IMR-90 (cell line): ENCODE data around the gene GPC6. TPM values are rescaled to one million over a fixed set of nuclear protein-coding genes. Genes with fewer than 3 reads are reported as not detected.

ENCODE experiments used
- ATAC-seq: fragments of 200-7000 bp; cut with Tn5 transposase; 2 replicates; pipeline ENCODE4 v1.9.1; 2020; ENCODE audit warnings: low read depth, mild to moderate bottlenecking, moderate library complexity
- BruUV-seq: library from RNA; stranded (reverse); fragments of 400-500 nt; replicated peaks from 2 replicates; lab custom pipeline; 2021; lab: Mats Ljungman, UMichigan
- CTCF ChIA-PET: fragments of 300-600 bp; formaldehyde crosslinking; extraction: SDS; loops from one replicate; lab custom pipeline; 2021; ENCODE audit warnings: antibody characterized with exemption; lab: Yijun Ruan, JAX
- POLR2A ChIA-PET: fragments of 300-600 bp; sonication (Branson Sonifier 250); formaldehyde crosslinking; loops from one replicate; lab custom pipeline; 2022; ENCODE audit warnings: antibody characterized with exemption; ENCODE audit not compliant: unreplicated experiment; lab: Charles Lee
- DNase-seq: peaks from one replicate; pipeline ENCODE4 v3.0.0; 2013
- H2AFZ ChIP-seq: replicated peaks from 2 replicates; pipeline ENCODE3; 2013; ENCODE audit warnings: low read length, mild to moderate bottlenecking; ENCODE audit not compliant: poor library complexity
- H2AK5ac ChIP-seq: 2 replicates; pipeline ENCODE4 v1.6.1; 2013; ENCODE audit warnings: low read depth, low read length, inconsistent platforms
- H2AK9ac ChIP-seq: replicated peaks from 2 replicates; pipeline ENCODE3; 2013; ENCODE audit warnings: mild to moderate bottlenecking, low read depth, low read length, moderate library complexity; ENCODE audit not compliant: poor library complexity
- H2BK120ac ChIP-seq: 2 replicates; pipeline ENCODE4 v1.6.1; 2013; ENCODE audit warnings: low read depth, low read length, inconsistent platforms
- H2BK15ac ChIP-seq: 3 replicates; pipeline ENCODE4 v1.6.1; 2013; ENCODE audit warnings: low read depth, low read length, inconsistent platforms
- H2BK20ac ChIP-seq: 2 replicates; pipeline ENCODE4 v1.6.1; 2013; ENCODE audit warnings: low read depth, mild to moderate bottlenecking, inconsistent platforms, low read length, moderate library complexity
- H2BK5ac ChIP-seq: 2 replicates; pipeline ENCODE4 v1.6.1; 2013; ENCODE audit warnings: mild to moderate bottlenecking, low read depth, low read length, inconsistent platforms; ENCODE audit not compliant: poor library complexity, severe bottlenecking
- H3K14ac ChIP-seq: replicated peaks from 2 replicates; pipeline ENCODE4 v1.6.1; 2013; ENCODE audit warnings: low read depth, low read length, inconsistent platforms
- H3K18ac ChIP-seq: 2 replicates; pipeline ENCODE4 v1.6.1; 2013; ENCODE audit warnings: low read depth, low read length, control low read depth
- H3K23ac ChIP-seq: 2 replicates; pipeline ENCODE4 v1.6.1; 2013; ENCODE audit warnings: low read depth, low read length, inconsistent platforms
- H3K27ac ChIP-seq: 2 replicates; pipeline ENCODE4 v1.5.1; 2013; ENCODE audit warnings: mild to moderate bottlenecking, control low read depth, low read length; ENCODE audit not compliant: insufficient read depth
- H3K27me3 ChIP-seq: 2 replicates; pipeline ENCODE4 v1.6.1; 2013; ENCODE audit warnings: low read length; ENCODE audit not compliant: control insufficient read depth, insufficient read depth
- H3K36me3 ChIP-seq: 2 replicates; pipeline ENCODE4 v1.6.1; 2013; ENCODE audit warnings: low read length, mixed read lengths; ENCODE audit not compliant: control insufficient read depth, insufficient read depth
- H3K4ac ChIP-seq: 2 replicates; pipeline ENCODE4 v1.6.1; 2013; ENCODE audit warnings: low read depth, low read length, inconsistent platforms
- H3K4me1 ChIP-seq: 2 replicates; pipeline ENCODE4 v1.6.1; 2013; ENCODE audit warnings: low read length, mixed read lengths; ENCODE audit not compliant: control insufficient read depth, insufficient read depth
- H3K4me2 ChIP-seq: 2 replicates; pipeline ENCODE4 v1.6.1; 2013; ENCODE audit warnings: low read depth, mild to moderate bottlenecking, control low read depth, low read length, moderate library complexity
- H3K4me3 ChIP-seq: 2 replicates; pipeline ENCODE4 v1.5.1; 2013; ENCODE audit warnings: low read depth, mild to moderate bottlenecking, control low read depth, low read length, moderate library complexity; ENCODE audit not compliant: insufficient read depth
- H3K56ac ChIP-seq: 2 replicates; pipeline ENCODE4 v1.6.1; 2013; ENCODE audit warnings: low read length, inconsistent platforms; ENCODE audit not compliant: insufficient read depth; ENCODE audit errors: extremely low read depth
- H3K79me1 ChIP-seq, 2 experiments: 2 replicates each; pipeline ENCODE4 v1.6.1; 2013; ENCODE audit warnings: low read length in 2 of 2, inconsistent platforms in 1 of 2, low read depth in 1 of 2
- H3K9ac ChIP-seq: 2 replicates; pipeline ENCODE4 v1.6.1; 2013; ENCODE audit warnings: low read depth, low read length, control low read depth
- H3K9me1 ChIP-seq: 2 replicates; pipeline ENCODE4 v1.6.1; 2013; ENCODE audit warnings: low read length, inconsistent platforms; ENCODE audit not compliant: insufficient read depth
- H3K9me3 ChIP-seq: 2 replicates; pipeline ENCODE4 v1.6.1; 2013; ENCODE audit warnings: low read length; ENCODE audit not compliant: control insufficient read depth, insufficient read depth
- H4K20me1 ChIP-seq: 2 replicates; pipeline ENCODE4 v1.6.1; 2013; ENCODE audit warnings: low read length, inconsistent platforms; ENCODE audit not compliant: insufficient read depth
- H4K5ac ChIP-seq: 2 replicates; pipeline ENCODE4 v1.6.1; 2013; ENCODE audit warnings: mild to moderate bottlenecking, low read depth, low read length, control low read depth
- H4K8ac ChIP-seq, 2 experiments: 2 replicates each; pipeline ENCODE4 v1.6.1; 2013; ENCODE audit warnings: low read depth in 2 of 2, low read length in 2 of 2, control low read depth in 1 of 2, inconsistent platforms in 1 of 2
- H4K91ac ChIP-seq: 2 replicates; pipeline ENCODE4 v1.6.1; 2013; ENCODE audit warnings: low read depth, low read length, inconsistent platforms; ENCODE audit not compliant: insufficient read depth
- BHLHE40 ChIP-seq: fragments of 150-350 bp; IDR thresholded peaks from 2 replicates; pipeline ENCODE4 v1.6.1; 2016; ENCODE audit warnings: mild to moderate bottlenecking, low read depth, low read length
- CEBPB ChIP-seq: IDR thresholded peaks from 2 replicates; pipeline ENCODE4 v1.6.1; 2012; ENCODE audit warnings: low read depth, low read length, improper control_type of control experiment
- CHD1 ChIP-seq: IDR thresholded peaks from 2 replicates; pipeline ENCODE4 v1.6.1; 2012; ENCODE audit warnings: low read depth, low read length, improper control_type of control experiment
- MAFK ChIP-seq: IDR thresholded peaks from 2 replicates; pipeline ENCODE4 v1.6.1; 2012; ENCODE audit warnings: low read depth, low read length, improper control_type of control experiment
- MAZ ChIP-seq: IDR thresholded peaks from 2 replicates; pipeline ENCODE4 v1.6.1; 2012; ENCODE audit warnings: low read depth, mild to moderate bottlenecking, low read length, improper control_type of control experiment, moderate library complexity, borderline replicate concordance
- MXI1 ChIP-seq: IDR thresholded peaks from 2 replicates; pipeline ENCODE4 v1.6.1; 2012; ENCODE audit warnings: low read depth, mild to moderate bottlenecking, low read length, moderate library complexity, borderline replicate concordance
- NFE2L2 ChIP-seq: fragments of 150-350 bp; IDR thresholded peaks from 2 replicates; pipeline ENCODE4 v1.6.1; 2016; ENCODE audit warnings: low read depth, mild to moderate bottlenecking, low read length
- RAD21 ChIP-seq: IDR thresholded peaks from 2 replicates; pipeline ENCODE4 v1.6.1; 2012; ENCODE audit warnings: low read length, improper control_type of control experiment
- RFX5 ChIP-seq: IDR thresholded peaks from 2 replicates; pipeline ENCODE4 v1.8.0; 2012; ENCODE audit warnings: low read depth, mild to moderate bottlenecking, low read length, moderate library complexity
- SMC3 ChIP-seq: fragments of 150-350 bp; IDR thresholded peaks from 2 replicates; pipeline ENCODE4 v1.6.1; 2016; ENCODE audit warnings: low read depth, mild to moderate bottlenecking, antibody characterized with exemption, low read length, moderate library complexity
- WGBS, 2 experiments: methylation state at CpG; one replicate each; pipeline versions ENCODE4 v1.1.5 to v1.1.7; 2013; ENCODE audit warnings: missing lambda C conversion rate in 2 of 2; ENCODE audit not compliant: insufficient read length in 1 of 2; ENCODE audit errors: extremely low coverage in 2 of 2; 5-methylcytosine and 5-hydroxymethylcytosine counted together
- dilution Hi-C: fragments of 300-500 bp; cut with HindIII; formaldehyde crosslinking; loops from one replicate; pipeline ENCODE4 v1.14.3; 2018; ENCODE audit warnings: low sequenced_read_pairs; ENCODE audit not compliant: unreplicated experiment
- in situ Hi-C: fragments of 300-500 bp; cut with MboI; formaldehyde crosslinking; loops from 3 replicates; pipeline ENCODE4 v1.14.3; 2019; ENCODE audit warnings: low sequenced_read_pairs, inconsistent platforms, mixed read lengths
- intact Hi-C: fragments of 100-400 bp; cut with micrococcal nuclease; formaldehyde crosslinking; loops from 2 replicates; pipeline ENCODE4 v1.10.0; 2022
- polyA plus RNA-seq, 3 experiments: library from polyadenylated mRNA; depleted of rRNA; stranded (reverse); fragments of >200 nt; gene quantifications; 2 replicates each; pipeline ENCODE4 v1.2.3, GENCODE V29; 2012; ENCODE audit warnings: low replicate concordance in 1 of 3
- total RNA-seq: library from RNA; depleted of rRNA; stranded (reverse); fragments of >200 nt; gene quantifications from 2 replicates; pipeline ENCODE4 v1.2.3, GENCODE V29; 2012

GPC6 gene
- total and polyA plus RNA-seq, 2 of the 4 experiments (the other 2 are of a cell fraction) = 14.9 to 39.4 TPM

DNA sequence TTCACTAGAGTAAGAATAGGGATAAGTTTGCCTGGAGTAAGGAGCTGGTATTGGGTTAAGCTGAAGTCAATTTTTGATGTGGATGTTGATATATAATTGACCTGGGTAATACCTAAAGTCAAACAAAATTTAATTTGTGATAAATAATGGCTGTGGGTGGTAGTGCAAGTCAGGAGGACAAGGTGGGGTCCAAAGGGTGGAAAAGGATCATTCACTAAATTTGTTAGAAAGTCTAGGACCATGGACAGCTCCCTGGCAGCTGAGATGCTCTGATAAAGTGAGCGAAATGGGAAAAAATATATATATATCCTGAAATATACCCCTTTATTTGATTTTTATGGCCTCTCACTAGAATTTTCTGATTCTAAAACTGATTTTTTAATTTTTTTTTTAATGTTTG, 463.5 kb downstream of the GPC6 start:
- H3K36me3 ChIP-seq = no peaks in the 10 kb centered on the region
- 0 out of 2 replicates have a peak overlapping the region, but pooled peaks have one; percentile 5 for H3K56ac ChIP-seq
- no peak overlapping the region for H2BK15ac ChIP-seq
- ChIA-PET POLR2A (no interaction called here), CTCF (no interaction called here)
- DNase-seq (peak; percentile 46), ATAC-seq (peak; percentile 17; the same call in 1 of the 2 replicates)
- in situ Hi-C loops (no loop called here), dilution Hi-C loops (no loop called here), intact Hi-C loops (no loop called here)
- no peak overlapping the region for H2BK5ac ChIP-seq
- no peak overlapping the region for H3K23ac ChIP-seq
- H3K9me1 ChIP-seq = 0 out of 2 replicates have a peak, but pooled peaks cover under 1% of the 10 kb centered on the region
- no peaks in the 10 kb centered on the region for H3K79me1 ChIP-seq
- no peak overlapping the region for H2AK9ac ChIP-seq
- H3K4me3 ChIP-seq = no peak overlapping the region
- no peak overlapping the region for H3K4me2 ChIP-seq
- no peak overlapping the region for H4K8ac ChIP-seq
- no peak overlapping the region for H3K9ac ChIP-seq
- H3K27me3 ChIP-seq = no peaks in the 10 kb centered on the region
- no TSS peak for BruUV-seq
- H4K5ac ChIP-seq = no peak overlapping the region
- no peak overlapping the region for H2BK120ac ChIP-seq
- H2BK20ac ChIP-seq = no peak overlapping the region
- H2AK5ac ChIP-seq = no peak overlapping the region
- H3K4me1 ChIP-seq = no peaks in the 10 kb centered on the region
- no peak overlapping the region for H2AFZ ChIP-seq
- H3K14ac ChIP-seq = no peak overlapping the region
- H4K20me1 ChIP-seq = no peaks in the 10 kb centered on the region
- H3K27ac ChIP-seq = no peak overlapping the region
- no peak overlapping the region for H3K4ac ChIP-seq
- no peak overlapping the region; the same call in 1 of the 2 replicates for H4K91ac ChIP-seq
- no CpG with 5 or more reads among the region's 1 CpG for WGBS, 2 experiments
- H3K18ac ChIP-seq = no peak overlapping the region
- H3K9me3 ChIP-seq = no peaks in the 10 kb centered on the region
- no peak for TF ChIP-seq SMC3
- TF ChIP-seq MXI1 = no peak
- no peak for TF ChIP-seq RAD21
- no peak for TF ChIP-seq MAFK
- no peak for TF ChIP-seq BHLHE40
- TF ChIP-seq RFX5 = no peak
- TF ChIP-seq MAZ = no peak
- no peak for TF ChIP-seq CEBPB
- no peak for TF ChIP-seq NFE2L2
- no peak for TF ChIP-seq CHD1
